HEK293 (cell line): ENCODE measurements around the gene SPEM2.

Experiments used
- CTCF ChIA-PET: fragments of 350-600 bp; formaldehyde crosslinking; extraction: SDS; loops from one replicate; lab custom pipeline; 2021; ENCODE audit warnings: antibody characterized with exemption; lab: Yijun Ruan, JAX
- POLR2A ChIA-PET: fragments of 300-600 bp; formaldehyde crosslinking; extraction: SDS; loops from one replicate; lab custom pipeline; 2020; ENCODE audit warnings: antibody characterized with exemption, inconsistent platforms; lab: Yijun Ruan, JAX
- H3K27ac ChIP-seq: fragments of 200-500 bp; sonication (Bioruptor generic); 2 replicates; pipeline ENCODE4 v1.5.1; 2014; ENCODE audit warnings: low read depth, low read length, control low read depth, inconsistent platforms; ENCODE audit errors: extremely low read depth
- H3K36me3 ChIP-seq, 2 experiments: fragments of 200-500 bp in 1 of 2; sonication (Bioruptor generic) in 1 of 2; 1 replicate in 1 of 2; 2 replicates in 1 of 2; pipeline ENCODE4 v1.5.1; 2014 to 2017; ENCODE audit warnings: inconsistent platforms in 2 of 2, low read length in 2 of 2; ENCODE audit not compliant: control insufficient read depth in 2 of 2, insufficient read depth in 1 of 2
- H3K4me1 ChIP-seq: fragments of 200-500 bp; sonication (Bioruptor generic); 2 replicates; pipeline ENCODE4 v1.5.1; 2014; ENCODE audit warnings: mild to moderate bottlenecking, low read length, inconsistent platforms; ENCODE audit not compliant: control insufficient read depth, insufficient read depth
- H3K4me3 ChIP-seq: 2 replicates; pipeline ENCODE4 v1.5.1; 2011; ENCODE audit warnings: low read depth, mild to moderate bottlenecking, control low read depth, low read length, moderate library complexity
- H3K9me3 ChIP-seq: fragments of 200-500 bp; sonication (Bioruptor generic); 2 replicates; pipeline ENCODE4 v1.5.1; 2014; ENCODE audit warnings: low read depth, low read length, inconsistent platforms; ENCODE audit not compliant: control insufficient read depth, insufficient read depth
- KLF9 ChIP-seq: fragments of 450-650 bp; formaldehyde crosslinking; IDR thresholded peaks from 2 replicates; pipeline ENCODE4 v1.5.1; 2016; ENCODE audit warnings: missing biosample characterization, missing genetic modification characterization, low read depth
- MYNN ChIP-seq: fragments of 450-650 bp; formaldehyde crosslinking; IDR thresholded peaks from 2 replicates; pipeline ENCODE4 v1.5.1; 2016; ENCODE audit warnings: missing biosample characterization, missing genetic modification characterization, borderline replicate concordance
- MZF1 ChIP-seq: fragments of 450-650 bp; formaldehyde crosslinking; IDR thresholded peaks from 2 replicates; pipeline ENCODE4 v1.5.1; 2017; ENCODE audit warnings: missing biosample characterization, missing genetic modification characterization, borderline replicate concordance
- PRDM1 ChIP-seq: fragments of 450-650 bp; formaldehyde crosslinking; IDR thresholded peaks from 2 replicates; pipeline ENCODE4; 2016; ENCODE audit warnings: missing biosample characterization, missing genetic modification characterization
- SALL2 ChIP-seq: fragments of 450-650 bp; formaldehyde crosslinking; IDR thresholded peaks from 2 replicates; pipeline ENCODE4 v1.5.0; 2017; ENCODE audit warnings: missing biosample characterization, mild to moderate bottlenecking, missing genetic modification characterization, borderline replicate concordance
- ZBTB48 ChIP-seq: fragments of 450-650 bp; formaldehyde crosslinking; IDR thresholded peaks from 2 replicates; pipeline ENCODE4 v1.5.1; 2016; ENCODE audit warnings: missing biosample characterization, missing genetic modification characterization
- ZFP69B ChIP-seq: fragments of 450-650 bp; formaldehyde crosslinking; IDR thresholded peaks from 2 replicates; pipeline ENCODE4 v1.5.1; 2016; ENCODE audit warnings: missing biosample characterization, missing genetic modification characterization
- ZIC2 ChIP-seq: fragments of 450-650 bp; formaldehyde crosslinking; IDR thresholded peaks from 2 replicates; pipeline ENCODE4 v1.5.1; 2016; ENCODE audit warnings: missing biosample characterization, missing genetic modification characterization
- ZNF121 ChIP-seq: fragments of 450-650 bp; formaldehyde crosslinking; IDR thresholded peaks from 2 replicates; pipeline ENCODE4 v1.5.1; 2016; ENCODE audit warnings: missing biosample characterization, missing genetic modification characterization
- ZNF146 ChIP-seq: fragments of 450-650 bp; formaldehyde crosslinking; IDR thresholded peaks from 2 replicates; pipeline ENCODE4 v1.5.1; 2016; ENCODE audit warnings: missing biosample characterization, missing genetic modification characterization
- ZNF426 ChIP-seq: fragments of 450-650 bp; formaldehyde crosslinking; IDR thresholded peaks from 2 replicates; pipeline ENCODE4 v1.5.1; 2017; ENCODE audit warnings: missing biosample characterization, missing genetic modification characterization, mild to moderate bottlenecking, inconsistent platforms, moderate library complexity
- ZNF529 ChIP-seq: fragments of 450-650 bp; formaldehyde crosslinking; IDR thresholded peaks from 2 replicates; pipeline ENCODE4 v1.5.1; 2017; ENCODE audit warnings: missing genetic modification characterization, missing biosample characterization; ENCODE audit not compliant: insufficient replicate concordance
- ZNF555 ChIP-seq: fragments of 450-650 bp; formaldehyde crosslinking; conservative IDR thresholded peaks from 2 replicates; pipeline ENCODE4 v1.5.1; 2017; ENCODE audit warnings: missing biosample characterization, mild to moderate bottlenecking, missing genetic modification characterization, inconsistent platforms
- ZNF600 ChIP-seq: fragments of 450-650 bp; formaldehyde crosslinking; IDR thresholded peaks from 2 replicates; pipeline ENCODE4 v1.5.1; 2016; ENCODE audit warnings: missing biosample characterization, missing genetic modification characterization
- ZNF677 ChIP-seq: fragments of 450-650 bp; IDR thresholded peaks from 2 replicates; pipeline ENCODE4 v1.5.0; 2018; ENCODE audit warnings: missing biosample characterization, mild to moderate bottlenecking, missing genetic modification characterization, moderate library complexity
- ZNF785 ChIP-seq: fragments of 450-650 bp; formaldehyde crosslinking; IDR thresholded peaks from 2 replicates; pipeline ENCODE4 v1.5.1; 2016; ENCODE audit warnings: missing biosample characterization, missing genetic modification characterization
- ZNF830 ChIP-seq: fragments of 450-650 bp; IDR thresholded peaks from 2 replicates; pipeline ENCODE4 v1.5.0; 2018; ENCODE audit warnings: missing biosample characterization, missing genetic modification characterization, low read depth, mild to moderate bottlenecking, moderate library complexity
- ZSCAN16 ChIP-seq: fragments of 450-650 bp; formaldehyde crosslinking; IDR thresholded peaks from 2 replicates; pipeline ENCODE4 v1.5.1; 2016; ENCODE audit warnings: missing biosample characterization, missing genetic modification characterization
- TF ChIP-seq, protein P1 (sequence below): fragments of 450-650 bp; formaldehyde crosslinking; IDR thresholded peaks from 2 replicates; pipeline ENCODE4 v1.5.1; 2016; ENCODE audit warnings: missing biosample characterization, missing genetic modification characterization
- TF ChIP-seq, protein P2 (sequence below): fragments of 450-650 bp; formaldehyde crosslinking; IDR thresholded peaks from 2 replicates; pipeline ENCODE4 v1.5.1; 2016; ENCODE audit warnings: missing biosample characterization, missing genetic modification characterization
- TF ChIP-seq, protein P3 (sequence below): fragments of 450-650 bp; formaldehyde crosslinking; IDR thresholded peaks from 2 replicates; pipeline ENCODE4 v1.5.1; 2017; ENCODE audit warnings: missing biosample characterization, mild to moderate bottlenecking, missing genetic modification characterization, moderate library complexity
- TF ChIP-seq, protein P4 (sequence below): fragments of 450-650 bp; formaldehyde crosslinking; IDR thresholded peaks from 2 replicates; pipeline ENCODE4 v1.5.1; 2017; ENCODE audit warnings: missing biosample characterization, missing genetic modification characterization

SPEM2 gene

DNA sequence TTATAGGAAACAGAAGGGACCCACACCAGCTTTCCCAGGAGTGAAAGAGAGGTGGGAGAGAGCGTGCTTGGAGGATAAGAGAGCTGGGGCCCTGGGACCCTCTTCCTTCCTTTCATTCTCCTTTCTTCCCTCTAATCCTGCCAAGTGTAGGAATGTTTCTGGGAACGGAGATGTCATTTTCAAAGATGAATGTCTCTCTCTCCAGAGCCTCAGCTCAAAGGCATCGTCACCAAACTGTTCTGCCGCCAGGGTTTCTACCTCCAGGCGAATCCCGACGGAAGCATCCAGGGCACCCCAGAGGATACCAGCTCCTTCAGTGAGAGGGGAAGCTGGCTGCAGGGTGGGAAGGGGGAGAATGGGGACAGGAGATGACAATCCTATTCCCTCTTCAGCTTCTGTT lies 15.8 kb downstream of the SPEM2 start:
- H3K4me3 ChIP-seq = no peak overlapping the region
- CTCF ChIA-PET = interaction anchor here (0.6 to 3.8 kb wide), 3 partner anchors 85 to 395 kb away, joined by 3 to 18 read pairs (median 4); partner anchors contain the start of gene TMEM95
- TF ChIP-seq PRDM1 (tag by site-specific recombination) (0 out of 2 replicates have a peak, but pooled peaks have one; percentile 15), MYNN (tag by site-specific recombination) (no peak), MZF1 (tag by site-specific recombination) (no peak)
- TF ChIP-seq, all 188 proteins: peak for 1
- Histone ChIP-seq H3K36me3 (no peaks in the 10 kb centered on the region), H3K9me3 (no peaks in the 10 kb centered on the region), H3K4me1 (peaks cover 25% of the 10 kb centered on the region), H3K27ac (no peak overlapping the region)
- POLR2A ChIA-PET = interaction anchor here (0.6 to 3.1 kb wide), 8 partner anchors 10 to 119 kb away, joined by 3 to 21 read pairs (median 4); partner anchors contain the start of genes PLSCR3, POLR2A, TMEM256 and ZBTB4

DNA sequence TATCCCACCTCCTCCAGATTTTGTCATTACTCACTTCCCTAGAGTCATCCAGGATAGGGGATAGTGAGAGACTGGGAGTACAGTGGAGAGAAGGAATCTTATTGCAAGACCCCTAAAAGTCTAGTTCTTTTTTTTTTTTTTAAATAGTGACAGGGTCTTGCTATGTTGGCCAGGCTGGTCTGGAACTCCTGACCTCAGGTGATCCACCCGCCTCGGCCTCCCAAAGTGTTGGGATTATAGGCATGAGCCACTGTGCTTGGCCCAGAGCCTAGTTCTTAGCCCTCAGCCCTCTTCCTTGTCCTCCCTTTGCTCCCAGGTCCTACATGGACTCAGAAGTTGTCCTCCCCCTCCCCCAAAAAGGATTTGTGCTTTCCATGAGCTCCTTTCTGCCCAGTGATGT lies 16.7 kb downstream of the SPEM2 start:
- Histone ChIP-seq H3K4me1 (peaks cover 22% of the 10 kb centered on the region), H3K27ac (no peak overlapping the region), H3K4me3 (no peak overlapping the region), H3K9me3 (no peaks in the 10 kb centered on the region), H3K36me3 (no peaks in the 10 kb centered on the region)
- TF ChIP-seq ZNF677 (tag by site-specific recombination) (no peak), ZNF121 (tag by site-specific recombination) (peak; percentile 80)
- ChIA-PET POLR2A (interaction anchor here (0.9 to 3.1 kb wide), 6 partner anchors 9 to 119 kb away, joined by 3 to 21 read pairs (median 5); partner anchors contain the start of genes PLSCR3, POLR2A, TMEM256 and ZBTB4), CTCF (interaction anchor here (3.8 kb wide), 1 partner anchor 86 kb away, joined by 18 read pairs; the partner anchor contains the start of gene TMEM95)

DNA sequence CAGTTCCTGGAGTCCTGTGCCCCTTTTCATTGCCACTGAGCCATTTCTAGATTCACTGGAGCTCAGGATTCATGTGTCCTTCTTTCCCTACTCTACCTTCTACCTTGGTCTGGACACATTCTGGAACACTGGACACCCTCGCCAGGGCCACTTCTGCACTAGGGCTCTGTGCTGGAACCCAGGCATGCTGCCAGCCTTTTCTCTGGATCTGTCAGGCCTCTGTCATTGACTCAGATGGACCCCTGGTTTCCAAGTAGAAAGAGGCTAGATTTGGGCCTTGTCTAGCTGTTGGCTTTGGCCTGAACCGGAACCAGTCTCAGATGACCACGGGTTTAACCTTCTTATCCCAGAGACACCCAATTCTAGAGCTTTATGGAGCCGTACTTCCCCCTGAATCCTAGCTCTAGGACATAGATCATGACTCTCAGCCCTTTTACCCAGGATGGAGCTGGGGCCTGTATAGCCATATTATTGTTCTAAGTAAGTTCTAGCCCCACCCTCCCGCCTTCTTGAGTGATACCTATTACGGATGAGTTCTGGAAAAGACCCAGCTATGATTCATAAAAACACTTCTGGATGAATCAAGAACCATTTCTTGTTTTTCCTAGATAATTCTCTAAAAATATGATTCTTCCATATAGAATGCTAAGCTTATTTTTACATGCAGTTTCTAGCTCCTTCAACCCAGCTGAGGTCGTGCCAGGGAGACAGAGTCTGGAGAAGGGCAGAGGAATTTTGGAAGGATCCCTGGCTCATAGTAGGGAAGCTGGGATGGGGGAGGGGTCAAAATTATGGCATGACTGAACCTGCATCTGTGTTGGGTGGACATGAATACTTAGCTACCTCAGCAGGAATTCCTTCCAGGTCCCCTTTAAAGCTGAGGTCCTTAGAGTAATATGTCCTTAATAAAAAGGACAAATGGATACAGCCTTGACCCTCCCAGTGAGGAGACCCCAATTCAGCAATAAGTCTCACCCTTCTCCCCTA lies 18.4 kb downstream of the SPEM2 start:
- POLR2A ChIA-PET = interaction anchor here (0.5 to 2.7 kb wide), 10 partner anchors 9 to 804 kb away, joined by 3 to 17 read pairs (median 4); partner anchors contain the start of genes CTC1, POLR2A, TMEM102 and TP53
- no peaks in the 10 kb centered on the region for H3K36me3 ChIP-seq
- H3K27ac ChIP-seq = no peak overlapping the region; the same call in 1 of the 2 replicates
- no peaks in the 10 kb centered on the region for H3K9me3 ChIP-seq
- TF ChIP-seq ZBTB48 (tag by site-specific recombination) = peak; percentile 22; the same call in 1 of the 2 replicates
- TF ChIP-seq ZNF529 (tag by site-specific recombination) = no peak
- TF ChIP-seq ZSCAN16 (tag by site-specific recombination) = no peak
- no peak for TF ChIP-seq ZNF785
- TF ChIP-seq, protein P1, sequence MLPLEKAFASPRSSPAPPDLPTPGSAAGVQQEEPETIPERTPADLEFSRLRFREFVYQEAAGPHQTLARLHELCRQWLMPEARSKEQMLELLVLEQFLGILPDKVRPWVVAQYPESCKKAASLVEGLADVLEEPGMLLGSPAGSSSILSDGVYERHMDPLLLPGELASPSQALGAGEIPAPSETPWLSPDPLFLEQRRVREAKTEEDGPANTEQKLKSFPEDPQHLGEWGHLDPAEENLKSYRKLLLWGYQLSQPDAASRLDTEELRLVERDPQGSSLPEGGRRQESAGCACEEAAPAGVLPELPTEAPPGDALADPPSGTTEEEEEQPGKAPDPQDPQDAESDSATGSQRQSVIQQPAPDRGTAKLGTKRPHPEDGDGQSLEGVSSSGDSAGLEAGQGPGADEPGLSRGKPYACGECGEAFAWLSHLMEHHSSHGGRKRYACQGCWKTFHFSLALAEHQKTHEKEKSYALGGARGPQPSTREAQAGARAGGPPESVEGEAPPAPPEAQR (tag by site-specific recombination) = no peak
- TF ChIP-seq MZF1 (tag by site-specific recombination) = no peak
- TF ChIP-seq ZNF555 (tag by site-specific recombination) = no peak
- no peak for TF ChIP-seq SALL2 (tag by site-specific recombination)
- no peak for TF ChIP-seq ZNF830 (tag by site-specific recombination)
- peak; percentile 60 for TF ChIP-seq ZNF600 (tag by site-specific recombination)
- TF ChIP-seq ZFP69B (tag by site-specific recombination) = no peak
- TF ChIP-seq ZNF426 (tag by site-specific recombination) = no peak
- TF ChIP-seq, protein P2, sequence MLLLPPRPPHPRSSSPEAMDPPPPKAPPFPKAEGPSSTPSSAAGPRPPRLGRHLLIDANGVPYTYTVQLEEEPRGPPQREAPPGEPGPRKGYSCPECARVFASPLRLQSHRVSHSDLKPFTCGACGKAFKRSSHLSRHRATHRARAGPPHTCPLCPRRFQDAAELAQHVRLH (tag by site-specific recombination) = no peak
- TF ChIP-seq ZIC2 = no peak
- no peak for TF ChIP-seq ZNF146 (tag by site-specific recombination)
- TF ChIP-seq, protein P3, sequence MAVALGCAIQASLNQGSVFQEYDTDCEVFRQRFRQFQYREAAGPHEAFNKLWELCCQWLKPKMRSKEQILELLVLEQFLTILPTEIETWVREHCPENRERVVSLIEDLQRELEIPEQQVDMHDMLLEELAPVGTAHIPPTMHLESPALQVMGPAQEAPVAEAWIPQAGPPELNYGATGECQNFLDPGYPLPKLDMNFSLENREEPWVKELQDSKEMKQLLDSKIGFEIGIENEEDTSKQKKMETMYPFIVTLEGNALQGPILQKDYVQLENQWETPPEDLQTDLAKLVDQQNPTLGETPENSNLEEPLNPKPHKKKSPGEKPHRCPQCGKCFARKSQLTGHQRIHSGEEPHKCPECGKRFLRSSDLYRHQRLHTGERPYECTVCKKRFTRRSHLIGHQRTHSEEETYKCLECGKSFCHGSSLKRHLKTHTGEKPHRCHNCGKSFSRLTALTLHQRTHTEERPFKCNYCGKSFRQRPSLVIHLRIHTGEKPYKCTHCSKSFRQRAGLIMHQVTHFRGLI (tag by site-specific recombination) = no peak
- no peak for TF ChIP-seq KLF9 (tag by site-specific recombination)
- TF ChIP-seq, protein P4, sequence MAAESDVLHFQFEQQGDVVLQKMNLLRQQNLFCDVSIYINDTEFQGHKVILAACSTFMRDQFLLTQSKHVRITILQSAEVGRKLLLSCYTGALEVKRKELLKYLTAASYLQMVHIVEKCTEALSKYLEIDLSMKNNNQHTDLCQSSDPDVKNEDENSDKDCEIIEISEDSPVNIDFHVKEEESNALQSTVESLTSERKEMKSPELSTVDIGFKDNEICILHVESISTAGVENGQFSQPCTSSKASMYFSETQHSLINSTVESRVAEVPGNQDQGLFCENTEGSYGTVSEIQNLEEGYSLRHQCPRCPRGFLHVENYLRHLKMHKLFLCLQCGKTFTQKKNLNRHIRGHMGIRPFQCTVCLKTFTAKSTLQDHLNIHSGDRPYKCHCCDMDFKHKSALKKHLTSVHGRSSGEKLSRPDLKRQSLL (tag by site-specific recombination) = peak; percentile 94
- no peak for TF ChIP-seq ZNF677 (tag by site-specific recombination)
- CTCF ChIA-PET = interaction anchor here (0.6 to 2.0 kb wide), 13 partner anchors 8 to 405 kb away, joined by 3 to 7 read pairs (median 4); partner anchors contain the start of genes TP53 and ZBTB4
- no peak overlapping the region for H3K4me3 ChIP-seq
- peaks cover 22% of the 10 kb centered on the region for H3K4me1 ChIP-seq
